Right lobe of liver (tissue), 6 donors: ENCODE results near the gene ZNG1F. TPM values are rescaled to one million over a fixed set of nuclear protein-coding genes. Genes with fewer than 3 reads are reported as not detected.
"Not testable (repeated sequence)": the region's sequence is repeated elsewhere in the genome, so short reads cannot be mapped to it uniquely, and the experiment has no call there.

Experiments used
- ATAC-seq, 4 donors: fragments of 200-7000 bp; cut with Tn5 transposase; one replicate each; pipeline ENCODE4 v1.9.1; 2020; ENCODE audit warnings: mild to moderate bottlenecking in 4 of 4, moderate library complexity in 4 of 4
- DNase-seq, 3 donors: peaks; one replicate each; pipeline ENCODE4 v3.0.0-alpha.2; 2020
- H3K27ac ChIP-seq, 3 donors: fragments of 200-600 bp; one replicate each; pipeline ENCODE4 v1.8.0; 2022
- H3K27me3 ChIP-seq, 2 donors: fragments of 200-600 bp; one replicate each; pipeline ENCODE4 v1.8.0; 2022
- H3K36me3 ChIP-seq, 4 donors: fragments of 200-600 bp; sonication (generic) in 1 of 4; one replicate each; pipeline versions ENCODE4 v1.5.1 to v1.8.0; 2017 to 2022; ENCODE audit warnings: control low read depth in 1 of 4
- H3K4me1 ChIP-seq, 4 donors: fragments of 200-600 bp; sonication (generic) in 1 of 4; one replicate each; pipeline versions ENCODE4 v1.5.1 to v1.8.0; 2017 to 2022; ENCODE audit warnings: control low read depth in 1 of 4
- H3K4me3 ChIP-seq, 3 donors: fragments of 200-600 bp; one replicate each; pipeline ENCODE4 v1.8.0; 2022
- H3K9me3 ChIP-seq, 4 donors: fragments of 200-600 bp; sonication (generic) in 1 of 4; one replicate each; pipeline versions ENCODE4 v1.5.1 to v1.8.0; 2017 to 2022; ENCODE audit warnings: control low read depth in 1 of 4
- WGBS: methylation state at CpG from one replicate; pipeline ENCODE4 v1.1.6; 2018; ENCODE audit warnings: low coverage, low lambda C conversion rate; ENCODE audit not compliant: insufficient coverage; ENCODE audit errors: missing lambda C conversion rate; 5-methylcytosine and 5-hydroxymethylcytosine counted together
- intact Hi-C, 2 donors: fragments of 100-400 bp; cut with DNase I; formaldehyde crosslinking; loops; one replicate each; pipeline versions ENCODE4 v1.11.2 to v1.14.1; 2022
- total RNA-seq, 6 experiments: library from RNA; depleted of rRNA in 2 of 6; stranded (reverse); fragments of >200 nt in 2 of 6; fragmentation: NEBNext Ultra II Directional in 3 of 6; extraction: Animal tissue kit (Norgen Biotek cat#: 25700) in 3 of 6; gene quantifications; one replicate each; pipeline versions ENCODE4 v1.1.0 to v1.2.4, GENCODE V29; 2016 to 2023
- donor health status: DM: no; HTN: yes; CAD: no.
- donor health status: DM: no; HTN: no; CAD: no.
- donor health status: DM: no; HTN: no; CAD: no.
- donor health status: DM: no; HTN: yes; CAD: no.
- donor health status: DM: no; HTN: yes; CAD: no.

The ZNG1F gene
- total RNA-seq, 6 experiments from 2014 or later, result 2.3 to 16.7 (median 4.8) TPM

DNA sequence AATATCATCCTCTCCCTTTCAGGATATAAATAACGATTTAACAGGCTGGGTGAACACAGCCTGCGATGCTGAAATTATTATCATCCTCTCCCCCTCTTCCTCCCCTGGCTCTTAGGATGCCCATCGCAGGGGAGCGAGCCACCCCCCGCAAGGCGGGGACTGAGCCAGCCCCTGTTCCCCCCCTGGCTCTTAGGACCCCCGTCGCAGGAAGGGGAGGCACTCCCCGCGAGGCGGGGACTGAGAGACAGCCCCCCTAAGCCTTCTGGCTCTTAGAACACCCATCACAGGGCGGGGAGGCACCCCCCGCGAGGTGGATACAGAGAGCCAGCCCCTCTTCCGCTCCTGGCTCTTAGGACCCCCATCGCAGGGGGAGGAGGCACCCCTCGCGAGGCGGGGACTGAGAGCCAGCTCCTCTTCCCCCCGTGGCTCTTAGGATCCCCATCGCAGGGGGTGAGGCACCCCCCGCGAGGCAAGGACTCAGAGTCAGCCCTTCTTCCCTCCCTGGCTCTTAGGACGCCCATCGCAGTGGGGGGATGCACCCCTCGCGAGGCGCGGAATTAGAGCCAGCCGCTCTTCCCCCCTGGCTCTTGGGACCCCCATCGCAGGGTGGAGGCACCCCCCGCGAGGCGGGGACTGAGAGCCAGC, 82.5 kb downstream of the ZNG1F start:
- DNase-seq, result not testable (repeated sequence)
- ATAC-seq, result peak in 1 of 4 donors; percentile 27
- 20% methylated on average over 5 of the region's 34 CpGs for WGBS

DNA sequence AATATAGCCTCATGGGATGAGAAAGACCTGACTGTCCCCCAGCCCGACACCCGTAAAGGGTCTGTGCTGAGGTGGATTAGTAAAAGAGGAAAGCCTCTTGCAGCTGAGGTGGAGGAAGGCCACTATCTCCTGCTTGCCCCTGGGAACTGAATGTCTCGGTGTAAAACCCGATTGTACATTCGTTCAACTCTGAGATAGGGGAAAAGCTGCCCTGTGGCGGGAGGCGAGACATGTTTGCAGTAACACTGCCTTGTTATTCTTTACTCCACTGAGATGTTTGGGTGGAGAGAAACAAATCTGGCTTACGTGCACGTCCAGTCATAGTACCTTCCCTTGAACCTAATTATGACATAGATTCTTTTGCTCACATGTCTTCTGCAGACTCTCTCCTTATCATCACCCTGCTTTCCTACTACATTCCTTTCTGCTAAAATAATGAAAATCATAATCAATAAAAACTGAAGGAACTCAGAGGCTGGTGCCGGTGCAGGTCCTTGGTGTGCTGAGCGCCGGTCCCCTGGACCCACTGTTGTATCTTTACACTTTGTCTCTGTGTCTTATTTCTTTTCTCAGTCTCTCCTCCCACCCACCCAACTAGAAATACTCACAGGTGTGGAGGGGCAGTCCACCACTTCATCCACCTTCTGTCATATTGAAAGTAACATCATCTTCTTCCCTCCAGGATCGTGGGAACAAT, 83.4 kb downstream of the ZNG1F start:
- H3K27ac ChIP-seq, H3K4me3 ChIP-seq, DNase-seq, H3K9me3 ChIP-seq, H3K36me3 ChIP-seq, H3K4me1 ChIP-seq, ATAC-seq, intact Hi-C loops, H3K27me3 ChIP-seq: not testable (repeated sequence)
- WGBS, result 38% methylated on average over 7 of the region's 13 CpGs

More for the DNA sequence above, 82.5 kb downstream of the ZNG1F start:
- intact Hi-C loops, H3K9me3 ChIP-seq, H3K27ac ChIP-seq, H3K36me3 ChIP-seq, H3K27me3 ChIP-seq, H3K4me3 ChIP-seq, H3K4me1 ChIP-seq: not testable (repeated sequence)

DNA sequence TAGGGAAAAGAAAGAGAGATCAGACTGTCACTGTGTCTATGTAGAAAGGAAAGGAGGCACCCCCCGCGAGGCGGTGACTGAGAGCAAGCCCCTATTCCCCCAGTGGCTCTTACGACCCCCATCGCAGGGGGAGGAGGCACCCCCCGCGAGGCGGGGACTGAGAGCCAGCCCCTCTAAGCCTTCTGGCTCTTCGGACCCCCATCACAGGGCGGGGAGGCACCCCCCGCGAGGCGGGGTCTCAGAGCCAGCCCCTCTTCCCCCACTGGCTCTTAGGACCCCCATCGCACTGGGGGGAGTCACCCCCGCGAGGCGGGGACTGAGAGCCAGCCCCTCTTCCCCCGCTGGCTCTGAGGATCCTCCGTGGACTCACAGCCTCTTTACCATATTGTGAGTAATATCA, 84.6 kb downstream of the ZNG1F start:
- DNase-seq, result not testable (repeated sequence)

DNA sequence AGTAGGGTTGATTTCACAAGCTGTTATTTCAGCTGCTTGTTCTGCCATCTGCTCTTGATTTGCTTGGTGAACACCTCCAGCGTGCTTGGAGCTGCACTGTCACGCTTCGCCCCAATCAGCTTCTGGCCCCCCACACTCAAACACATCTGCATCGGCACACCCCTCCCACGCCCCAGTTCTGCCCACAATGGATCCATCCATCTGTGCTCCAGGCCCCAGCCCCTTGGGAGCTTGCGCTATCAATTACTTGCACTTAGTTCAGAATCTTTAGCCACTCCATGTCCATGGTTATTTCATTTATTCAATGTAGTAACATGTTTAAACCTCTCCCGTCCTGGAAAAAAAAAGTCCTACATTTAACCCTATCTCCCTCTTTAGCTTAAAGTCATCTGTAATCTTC, 88.6 kb downstream of the ZNG1F start:
- H3K9me3 ChIP-seq, H3K27me3 ChIP-seq, ATAC-seq, intact Hi-C loops, DNase-seq, H3K36me3 ChIP-seq, H3K27ac ChIP-seq, H3K4me1 ChIP-seq, H3K4me3 ChIP-seq: not testable (repeated sequence)
- 71% methylated on average over 7 of the region's 7 CpGs for WGBS

More for the DNA sequence above, 84.6 kb downstream of the ZNG1F start:
- H3K27ac ChIP-seq, intact Hi-C loops, H3K9me3 ChIP-seq, H3K36me3 ChIP-seq, H3K4me3 ChIP-seq, H3K4me1 ChIP-seq, H3K27me3 ChIP-seq: not testable (repeated sequence)
- WGBS, result 9% methylated on average over 10 of the region's 19 CpGs
- ATAC-seq, result peak in 1 of 4 donors; percentile 41

DNA sequence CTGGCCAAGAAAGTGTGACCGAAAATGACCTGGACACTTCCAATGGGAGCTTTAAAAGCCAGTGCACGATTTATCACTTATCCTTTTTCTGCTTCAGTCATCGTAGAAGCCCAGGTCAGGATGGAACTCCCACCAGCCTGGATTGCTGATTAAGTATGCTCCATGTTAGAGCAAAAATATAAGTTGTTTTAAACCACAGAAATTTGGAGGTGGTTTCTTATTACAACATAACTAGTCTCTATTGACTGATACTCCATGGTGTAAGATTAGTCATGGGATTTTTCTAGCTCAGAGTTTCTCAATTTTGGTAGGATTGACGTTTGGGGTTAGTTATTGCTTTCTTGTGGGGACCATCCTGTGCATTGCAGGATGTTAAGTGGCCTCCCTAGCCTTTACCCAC, 90.4 kb downstream of the ZNG1F start:
- WGBS, result 48% methylated on average over 4 of the region's 4 CpGs
- DNase-seq, H3K9me3 ChIP-seq, H3K27ac ChIP-seq, intact Hi-C loops, H3K36me3 ChIP-seq, H3K4me1 ChIP-seq, H3K27me3 ChIP-seq, H3K4me3 ChIP-seq, ATAC-seq: not testable (repeated sequence)

DNA sequence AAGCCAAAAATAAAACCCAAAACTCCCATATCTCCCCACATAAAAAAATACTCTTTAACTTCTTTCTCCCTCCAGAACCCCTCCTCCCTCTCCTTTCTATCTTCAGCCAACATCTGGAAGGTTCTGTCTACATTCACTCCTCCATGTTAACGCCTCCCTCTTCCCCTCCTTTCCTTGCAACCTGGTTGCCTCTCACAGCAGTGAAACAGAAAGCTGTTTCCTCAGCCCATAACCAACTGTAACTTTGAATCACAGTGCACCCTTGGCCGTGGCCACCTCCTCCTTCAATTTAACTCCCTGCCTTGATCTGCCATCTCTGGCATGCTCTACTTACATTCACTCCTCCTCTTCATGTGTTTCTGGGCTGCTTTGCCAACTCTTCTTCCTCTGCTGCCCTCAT, 94.1 kb downstream of the ZNG1F start:
- intact Hi-C loops, H3K27me3 ChIP-seq, H3K9me3 ChIP-seq, H3K4me3 ChIP-seq, H3K36me3 ChIP-seq, H3K4me1 ChIP-seq, DNase-seq, H3K27ac ChIP-seq: not testable (repeated sequence)
- ATAC-seq, result peak in 1 of 4 donors; percentile 29
- WGBS, result 35% methylated on average over 2 of the region's 2 CpGs

DNA sequence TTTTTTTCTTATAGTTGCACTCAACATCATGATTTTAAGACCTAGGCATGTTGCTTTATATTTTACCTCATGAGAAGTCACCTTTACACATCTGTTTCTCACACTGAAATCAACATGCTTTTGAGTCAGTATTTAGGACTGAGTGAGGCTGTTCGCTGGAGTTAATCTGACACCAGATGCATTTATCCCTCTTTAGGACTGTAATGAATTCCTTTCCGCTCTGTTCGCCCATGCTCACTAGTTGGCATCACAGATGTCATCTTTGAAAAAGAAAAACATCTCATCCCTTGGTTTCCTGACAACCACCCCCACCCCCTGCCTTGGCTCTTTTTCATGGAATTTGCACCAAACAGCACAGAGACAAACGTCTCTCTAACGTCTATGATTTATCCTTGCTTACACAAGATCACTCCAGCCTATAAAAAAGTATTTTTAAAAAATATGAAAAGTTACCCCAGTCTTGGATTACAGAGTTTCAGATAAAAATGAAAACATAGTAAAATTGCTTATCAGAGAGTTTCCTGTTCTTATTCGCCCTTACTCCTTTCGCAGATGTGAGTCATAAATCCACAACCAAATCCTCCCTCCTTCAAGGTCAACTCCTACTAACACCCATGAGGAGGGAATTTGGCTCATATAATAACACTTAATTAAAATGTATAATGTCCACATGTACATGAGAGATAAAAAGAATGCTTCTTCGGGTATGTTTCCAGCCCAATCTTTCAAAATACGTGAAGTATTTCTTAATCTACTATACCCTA, 94.9 kb downstream of the ZNG1F start:
- 52% methylated on average over 5 of the region's 9 CpGs for WGBS
- ATAC-seq, H3K9me3 ChIP-seq, H3K4me3 ChIP-seq, H3K27ac ChIP-seq, DNase-seq, intact Hi-C loops, H3K36me3 ChIP-seq, H3K4me1 ChIP-seq, H3K27me3 ChIP-seq: not testable (repeated sequence)

DNA sequence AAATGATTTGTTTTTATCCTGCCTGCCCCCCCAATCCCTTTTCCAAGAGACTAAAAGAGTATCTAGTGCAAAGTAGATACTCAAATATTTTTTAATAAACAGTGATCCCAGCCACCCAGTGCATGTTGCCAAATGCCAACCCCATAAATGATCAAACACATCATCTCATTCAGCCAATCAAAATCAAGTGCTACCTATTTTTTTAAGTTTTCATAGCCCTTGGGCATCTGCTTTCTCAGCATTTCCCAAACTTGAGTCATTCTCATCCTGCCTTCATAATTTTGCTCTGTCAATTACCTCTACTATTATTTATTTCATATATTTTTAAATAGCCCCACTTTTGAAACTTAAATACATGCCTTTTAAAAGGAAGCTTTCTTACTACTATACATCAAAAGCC, 98.2 kb downstream of the ZNG1F start:
- H3K27ac ChIP-seq, H3K4me1 ChIP-seq, ATAC-seq, intact Hi-C loops, H3K36me3 ChIP-seq, DNase-seq, H3K9me3 ChIP-seq, H3K4me3 ChIP-seq, H3K27me3 ChIP-seq: not testable (repeated sequence)

DNA sequence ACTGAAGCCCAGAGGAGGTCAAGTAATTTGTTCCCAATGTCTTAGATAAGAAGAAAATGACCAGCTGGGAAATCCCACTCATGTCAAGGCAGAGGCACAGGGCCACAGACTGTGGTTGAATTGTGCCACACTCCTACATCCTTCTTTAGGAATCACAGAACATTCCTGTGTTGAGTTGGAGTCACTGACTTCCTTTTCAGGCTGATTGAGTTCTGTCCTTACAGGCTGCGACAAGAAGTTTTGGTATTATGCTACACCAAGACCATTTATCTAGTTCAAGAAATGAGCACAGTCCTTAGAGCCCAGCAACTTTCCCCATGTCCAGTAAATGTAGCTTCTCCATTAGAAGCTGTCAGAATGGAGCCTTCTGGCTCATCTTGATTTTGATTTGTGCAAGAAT, 98.7 kb downstream of the ZNG1F start:
- DNase-seq, H3K36me3 ChIP-seq, H3K27me3 ChIP-seq, H3K4me3 ChIP-seq, H3K4me1 ChIP-seq, intact Hi-C loops, H3K9me3 ChIP-seq, ATAC-seq, H3K27ac ChIP-seq: not testable (repeated sequence)
- 23% methylated on average over 1 of the region's 1 CpG for WGBS
